K562 (cell line): ENCODE results near the gene ZER1. TPM values are rescaled to one million over a fixed set of nuclear protein-coding genes. Genes with fewer than 3 reads are reported as not detected.

Experiments used
- ADNP ChIP-seq: fragments of 200-800 bp; sonication (Bioruptor generic); IDR thresholded peaks from 2 replicates; pipeline ENCODE4 v1.6.1; 2016; ENCODE audit warnings: missing genetic modification characterization, missing compliant biosample characterization
- AFF4 ChIP-seq: sonication (generic); formaldehyde crosslinking; IDR thresholded peaks from 2 replicates; pipeline ENCODE4 v1.8.0; 2023; ENCODE audit warnings: mild to moderate bottlenecking, missing genetic modification reagents
- E2F3 ChIP-seq: fragments of 250-450 bp; sonication (Bioruptor Pico); IDR thresholded peaks from 2 replicates; pipeline ENCODE4 v1.4.0; 2020; ENCODE audit warnings: mild to moderate bottlenecking
- GATAD2A ChIP-seq: fragments of 450-650 bp; IDR thresholded peaks from 2 replicates; pipeline ENCODE4 v1.6.1; 2017
- HDAC8 ChIP-seq: fragments of 450-650 bp; IDR thresholded peaks from 2 replicates; pipeline ENCODE4 v1.6.1; 2016; ENCODE audit warnings: mild to moderate bottlenecking, missing genetic modification characterization, moderate library complexity, missing compliant biosample characterization
- HMGXB4 ChIP-seq: sonication (generic); formaldehyde crosslinking; IDR thresholded peaks from 2 replicates; pipeline ENCODE4 v1.8.1; 2023; ENCODE audit warnings: mild to moderate bottlenecking, missing genetic modification reagents
- HOMEZ ChIP-seq: fragments of 250-450 bp; sonication (Bioruptor Pico); IDR thresholded peaks from 2 replicates; pipeline ENCODE4 v1.4.0; 2020; ENCODE audit warnings: mild to moderate bottlenecking, moderate library complexity
- KDM2B ChIP-seq: fragments of 250-450 bp; sonication (Bioruptor Pico); IDR thresholded peaks from 2 replicates; pipeline ENCODE4 v1.8.0; 2021; ENCODE audit warnings: mild to moderate bottlenecking, moderate library complexity
- MAX ChIP-seq: sonication (generic); formaldehyde crosslinking; IDR thresholded peaks from 2 replicates; pipeline ENCODE4 v1.9.0; 2022; ENCODE audit warnings: mild to moderate bottlenecking, missing genetic modification reagents
- MXD1 ChIP-seq: fragments of 250-450 bp; sonication (Bioruptor Pico); IDR thresholded peaks from 2 replicates; pipeline ENCODE4 v1.8.0; 2021; ENCODE audit warnings: borderline replicate concordance, mild to moderate bottlenecking, moderate library complexity; ENCODE audit not compliant: poor library complexity, severe bottlenecking
- POLR2B ChIP-seq: fragments of 450-650 bp; IDR thresholded peaks from 2 replicates; pipeline ENCODE4 v1.6.1; 2018; ENCODE audit warnings: low read depth; ENCODE audit not compliant: partially characterized antibody
- POU5F1 ChIP-seq: fragments of 150-350 bp; IDR thresholded peaks from 2 replicates; pipeline ENCODE4 v1.6.1; 2014; ENCODE audit warnings: borderline replicate concordance, low read length, low read depth, mild to moderate bottlenecking; ENCODE audit not compliant: partially characterized antibody
- RB1 ChIP-seq: fragments of 450-650 bp; IDR thresholded peaks from 2 replicates; pipeline ENCODE4 v1.6.1; 2017; ENCODE audit warnings: low read depth, mild to moderate bottlenecking
- RFX7 ChIP-seq: fragments of 250-450 bp; sonication (Bioruptor Pico); IDR thresholded peaks from 2 replicates; pipeline ENCODE4 v1.5.1; 2021; ENCODE audit warnings: mild to moderate bottlenecking
- RNF219 ChIP-seq: fragments of 250-450 bp; sonication (Bioruptor Pico); IDR thresholded peaks from 2 replicates; pipeline ENCODE4 v1.5.0; 2022; ENCODE audit warnings: mild to moderate bottlenecking
- SMARCE1 ChIP-seq: fragments of 450-650 bp; IDR thresholded peaks from 2 replicates; pipeline ENCODE4 v1.7.1; 2016; ENCODE audit warnings: mild to moderate bottlenecking
- TBP ChIP-seq: optimal IDR thresholded peaks from 2 replicates; pipeline ENCODE3; 2011; ENCODE audit warnings: low read depth, low read length, improper control_type of control experiment
- TCF3 ChIP-seq: sonication (generic); formaldehyde crosslinking; IDR thresholded peaks from 2 replicates; pipeline ENCODE4 v1.4.0; 2020; ENCODE audit warnings: mild to moderate bottlenecking, missing genetic modification reagents
- YBX1 ChIP-seq: fragments of 450-650 bp; IDR thresholded peaks from 2 replicates; pipeline ENCODE4 v1.7.1; 2016; ENCODE audit warnings: mild to moderate bottlenecking
- polyA plus RNA-seq, 8 experiments: library from polyadenylated mRNA; depleted of rRNA in 4 of 8; stranded (reverse) in 5 of 8; unstranded in 3 of 8; fragments of >200 nt; fragmentation: Nextera tagmentation in 2 of 8; fragmentation: Illumina TruSeq in 1 of 8; extraction: Ambion mirVana in 2 of 8; extraction: Trizol in 1 of 8; gene quantifications; 2 replicates each; pipeline versions ENCODE4 v1.2.1 to v1.2.3, GENCODE V29; 2011 to 2014; ENCODE audit warnings: inconsistent platforms in 1 of 8, missing spikeins in 1 of 8
- total RNA-seq, 7 experiments: library from RNA; depleted of rRNA in 6 of 7; stranded (reverse); fragments of >200 nt in 6 of 7; fragmentation: Illumina TruSeq in 2 of 7; extraction: Trizol in 2 of 7; gene quantifications; 2 replicates each; pipeline versions ENCODE4 v1.2.1 to v1.2.3, GENCODE V29; 2011 to 2021; ENCODE audit warnings: low replicate concordance in 1 of 7

ZER1 gene
- total and polyA plus RNA-seq, 9 of the 15 experiments (the other 6 are each of a cell fraction or from before 2014, with no cell fraction given), result 0.07 to 10.7 (median 6.2) TPM

- peak; percentile 22; the same call in 1 of the 2 replicates for TF ChIP-seq TCF3 (CRISPR knock-in tag)
- TF ChIP-seq HOMEZ (CRISPR knock-in tag), result no peak
- no peak for TF ChIP-seq SMARCE1
- no peak for TF ChIP-seq MXD1 (CRISPR knock-in tag)
- peak; percentile 4; the same call in 1 of the 2 replicates for TF ChIP-seq KDM2B (CRISPR knock-in tag)
- TF ChIP-seq HMGXB4, result peak; percentile 91; the same call in 1 of the 2 replicates
- peak; percentile 59 for TF ChIP-seq TBP
- peak; percentile 41; the same call in 1 of the 2 replicates for TF ChIP-seq E2F3 (CRISPR knock-in tag)
- no peak for TF ChIP-seq YBX1
- no peak for TF ChIP-seq POU5F1
- peak; percentile 95 for TF ChIP-seq RB1
- TF ChIP-seq RFX7 (CRISPR knock-in tag), result no peak
- peak; percentile 59 for TF ChIP-seq MAX (CRISPR knock-in tag)
- no peak for TF ChIP-seq HDAC8 (tag)
- TF ChIP-seq POLR2B, result peak; percentile 55
- no peak for TF ChIP-seq RNF219 (CRISPR knock-in tag)
- 0 out of 2 replicates have a peak, but pooled peaks have one; percentile 61 for TF ChIP-seq AFF4
- TF ChIP-seq GATAD2A, result 0 out of 2 replicates have a peak, but pooled peaks have one; percentile 21
- peak; percentile 83 for TF ChIP-seq ADNP (tag)
Observed at GRCh38 chr9:128702445-128702948, 69.2 kb downstream of the ZER1 start, which contains the start of gene PKN3 (continued).
